Stimulated activated CD4-positive, alpha-beta T cell treated with anti-CD3 and anti-CD28 coated beads, TNF-alpha, amount 100 ng/mL, for 48 hours (primary cell): ENCODE measurements around the gene IDUA.

Experiments used
- DNase-seq, 3 donors: peaks; one replicate each; pipeline ENCODE4 v3.0.0-alpha.2; 2020; ENCODE audit warnings: low read depth in 3 of 3

Gene IDUA

GRCh38 chr4:956531-957230, 30.2 kb upstream of the IDUA start:
- no peak for DNase-seq

GRCh38 chr4:957231-957580, 29.6 kb upstream of the IDUA start:
- no peak for DNase-seq

GRCh38 chr4:957581-958313, 29.1 kb upstream of the IDUA start:
- DNase-seq = no peak

- no peak for DNase-seq
Observed at GRCh38 chr4:958314-958665, 28.6 kb upstream of the IDUA start.

GRCh38 chr4:958696-959337, 28.0 kb upstream of the IDUA start:
- DNase-seq = no peak

- DNase-seq = no peak
Observed at GRCh38 chr4:959338-960139, 27.3 kb upstream of the IDUA start.

GRCh38 chr4:960140-960635, 26.7 kb upstream of the IDUA start:
- DNase-seq = no peak

GRCh38 chr4:960636-961350, 26.1 kb upstream of the IDUA start:
- no peak for DNase-seq

- no peak for DNase-seq
Observed at GRCh38 chr4:961351-962230, 25.3 kb upstream of the IDUA start.

- DNase-seq = no peak
Observed at GRCh38 chr4:962231-963208, 24.3 kb upstream of the IDUA start.

- DNase-seq = no peak
Observed at GRCh38 chr4:963276-964225, 23.3 kb upstream of the IDUA start.

- DNase-seq = no peak
Observed at GRCh38 chr4:964346-965025, 22.4 kb upstream of the IDUA start.

GRCh38 chr4:965048-965765, 21.6 kb upstream of the IDUA start:
- no peak for DNase-seq

- no peak for DNase-seq
Observed at GRCh38 chr4:965766-966134, 21.1 kb upstream of the IDUA start.

GRCh38 chr4:966266-967112, 20.4 kb upstream of the IDUA start:
- no peak for DNase-seq
